ENCODE measurements around the gene HCRT.
A peak's percentile ranks its signal among the peaks of the same experiment; 100 is the strongest.
"Not testable (repeated sequence)": the region's sequence is repeated elsewhere in the genome, so short reads cannot be mapped to it uniquely, and the experiment has no call there.

HCRT gene

GRCh38 chr17:42179911-42180410, 5.3 kb downstream of the HCRT start:
- DNase-seq (ENCODE audit: low read depth, low spot score): peak; percentile 70

- DNase-seq (ENCODE audit: low read depth, low spot score): no peak
Observed at GRCh38 chr17:42179335-42179734, 5.9 kb downstream of the HCRT start.

- no peak for DNase-seq (ENCODE audit: low read depth, low spot score)
Observed at GRCh38 chr17:42178817-42179216, 6.4 kb downstream of the HCRT start.

- no peak for DNase-seq (ENCODE audit: low read depth, low spot score)
Observed at GRCh38 chr17:42177684-42178083, 7.6 kb downstream of the HCRT start.

GRCh38 chr17:42174126-42174783, 11.0 kb downstream of the HCRT start:
- no peak for DNase-seq (ENCODE audit: low read depth, low spot score)

GRCh38 chr17:42171831-42172230, 13.4 kb downstream of the HCRT start:
- DNase-seq (ENCODE audit: low read depth, low spot score): no peak

GRCh38 chr17:42169351-42169750, 15.9 kb downstream of the HCRT start:
- DNase-seq (ENCODE audit: low read depth, low spot score): no peak

- DNase-seq (ENCODE audit: low read depth, low spot score): no peak
Observed at GRCh38 chr17:42167807-42168206, 17.4 kb downstream of the HCRT start.

GRCh38 chr17:42166196-42166763, 19.0 kb downstream of the HCRT start:
- no peak for DNase-seq (ENCODE audit: low read depth, low spot score)

GRCh38 chr17:42165751-42166150, 19.5 kb downstream of the HCRT start:
- no peak for DNase-seq (ENCODE audit: low read depth, low spot score)

- DNase-seq (ENCODE audit: low read depth, low spot score): no peak
Observed at GRCh38 chr17:42163696-42164407, 21.4 kb downstream of the HCRT start.

- no peak for DNase-seq (ENCODE audit: low read depth, low spot score)
Observed at GRCh38 chr17:42163113-42163512, 22.1 kb downstream of the HCRT start.

- no peak for DNase-seq (ENCODE audit: low read depth, low spot score)
Observed at GRCh38 chr17:42160531-42160910, 24.7 kb downstream of the HCRT start.

GRCh38 chr17:42159796-42160530, 25.3 kb downstream of the HCRT start:
- DNase-seq (ENCODE audit: low read depth, low spot score): no peak

- no peak for DNase-seq (ENCODE audit: low read depth, low spot score)
Observed at GRCh38 chr17:42155614-42156045, 29.6 kb downstream of the HCRT start.

- DNase-seq (ENCODE audit: low read depth, low spot score): peak; percentile 37
Observed at GRCh38 chr17:42153919-42154742, 31.1 kb downstream of the HCRT start.

GRCh38 chr17:42146911-42147607, 38.2 kb downstream of the HCRT start:
- DNase-seq (ENCODE audit: low read depth, low spot score): no peak

- DNase-seq (ENCODE audit: low read depth, low spot score): not testable (repeated sequence)
Observed at GRCh38 chr17:42143138-42143537, 42.1 kb downstream of the HCRT start.

- DNase-seq (ENCODE audit: low read depth, low spot score): peak; percentile 75
Observed at GRCh38 chr17:42142371-42142896, 42.8 kb downstream of the HCRT start.

GRCh38 chr17:42141382-42141781, 43.9 kb downstream of the HCRT start:
- DNase-seq (ENCODE audit: low read depth, low spot score): no peak

All from astrocyte of the hippocampus (primary cell).